GM19043 (cell line): ENCODE measurements around the gene IGSF11.

Experiments used
- ATAC-seq: cut with Tn5 transposase; IDR thresholded peaks from one replicate; pipeline ENCODE4 v1.9.1; 2021; ENCODE audit warnings: low read depth; ENCODE audit not compliant: unreplicated experiment

The IGSF11 gene

GRCh38 chr3:118955914-118956556, 78.6 kb downstream of the IGSF11 start:
- no peak for ATAC-seq

GRCh38 chr3:118951089-118951488, 83.6 kb downstream of the IGSF11 start:
- ATAC-seq, result no peak

GRCh38 chr3:118949113-118949760, 85.4 kb downstream of the IGSF11 start:
- no peak for ATAC-seq

GRCh38 chr3:118948146-118948545, 86.5 kb downstream of the IGSF11 start:
- no peak for ATAC-seq

GRCh38 chr3:118946449-118946848, 88.2 kb downstream of the IGSF11 start:
- ATAC-seq, result no peak

- ATAC-seq, result no peak
Observed at GRCh38 chr3:118945834-118946233, 88.8 kb downstream of the IGSF11 start.

- ATAC-seq, result no peak
Observed at GRCh38 chr3:118943597-118943996, 91.0 kb downstream of the IGSF11 start.

- no peak for ATAC-seq
Observed at GRCh38 chr3:118942671-118943070, 92.0 kb downstream of the IGSF11 start.

GRCh38 chr3:118942195-118942594, 92.5 kb downstream of the IGSF11 start:
- ATAC-seq, result no peak

GRCh38 chr3:118941236-118941635, 93.4 kb downstream of the IGSF11 start:
- no peak for ATAC-seq

GRCh38 chr3:118938183-118938961, 96.3 kb downstream of the IGSF11 start:
- no peak for ATAC-seq

- ATAC-seq, result no peak
Observed at GRCh38 chr3:118936811-118937210, 97.8 kb downstream of the IGSF11 start.

GRCh38 chr3:118932822-118933558, 101.7 kb downstream of the IGSF11 start:
- ATAC-seq, result no peak

- ATAC-seq, result no peak
Observed at GRCh38 chr3:118931996-118932395, 102.7 kb downstream of the IGSF11 start.

- ATAC-seq, result no peak
Observed at GRCh38 chr3:118927449-118927848, 107.2 kb downstream of the IGSF11 start.

GRCh38 chr3:118912188-118912587, 122.5 kb downstream of the IGSF11 start:
- no peak for ATAC-seq

- ATAC-seq, result no peak
Observed at GRCh38 chr3:118910332-118910731, 124.3 kb downstream of the IGSF11 start.

GRCh38 chr3:118909763-118910162, 124.9 kb downstream of the IGSF11 start:
- ATAC-seq, result no peak

GRCh38 chr3:118907909-118908308, 126.7 kb downstream of the IGSF11 start:
- no peak for ATAC-seq

GRCh38 chr3:118900737-118901525, 133.7 kb downstream of the IGSF11 start:
- ATAC-seq, result no peak
